ENCODE data around the gene FOXN1. TPM values are rescaled to one million over a fixed set of nuclear protein-coding genes. Genes with fewer than 3 reads are reported as not detected.

The FOXN1 gene
- total RNA-seq, 1 donor = not detected

DNA sequence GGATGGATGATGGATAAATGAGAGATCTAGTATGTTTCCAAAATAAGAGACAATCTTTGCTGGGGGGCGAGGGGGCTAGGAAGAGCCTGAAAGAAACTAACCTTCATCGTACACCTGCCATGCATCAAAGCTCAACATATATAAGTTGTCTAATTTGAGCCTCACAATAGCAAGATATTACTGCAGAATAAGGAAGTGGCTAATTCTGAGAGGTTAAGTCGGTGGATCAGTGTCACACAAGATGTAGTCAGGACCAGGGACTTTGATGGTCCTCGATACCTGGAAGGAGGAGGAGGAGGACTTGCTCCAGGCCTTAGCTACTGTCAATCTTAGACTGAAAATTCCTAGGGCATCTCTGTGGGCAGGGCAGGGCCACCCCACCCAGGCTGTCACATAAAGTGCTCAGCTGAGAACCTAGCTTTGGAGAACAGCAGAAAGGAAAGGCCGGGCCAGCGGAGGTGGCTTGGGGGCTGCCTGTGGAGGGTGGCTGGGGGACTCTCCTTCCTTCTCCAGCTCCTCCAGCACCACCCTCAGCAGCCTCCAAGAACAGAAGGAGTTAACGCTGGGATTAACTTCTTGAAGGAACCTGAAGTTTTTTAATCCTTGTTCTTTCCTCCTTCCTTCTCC lies 33.2 kb upstream of the FOXN1 start:
- Histone ChIP-seq H3K4me1 (ENCODE audit: insufficient read depth, low read length) (peaks cover 30% of the 10 kb centered on the region), H3K4me3 (ENCODE audit: low read length) (no peak overlapping the region), H3K27me3 (ENCODE audit: insufficient read depth, low read length) (no peaks in the 10 kb centered on the region)

DNA sequence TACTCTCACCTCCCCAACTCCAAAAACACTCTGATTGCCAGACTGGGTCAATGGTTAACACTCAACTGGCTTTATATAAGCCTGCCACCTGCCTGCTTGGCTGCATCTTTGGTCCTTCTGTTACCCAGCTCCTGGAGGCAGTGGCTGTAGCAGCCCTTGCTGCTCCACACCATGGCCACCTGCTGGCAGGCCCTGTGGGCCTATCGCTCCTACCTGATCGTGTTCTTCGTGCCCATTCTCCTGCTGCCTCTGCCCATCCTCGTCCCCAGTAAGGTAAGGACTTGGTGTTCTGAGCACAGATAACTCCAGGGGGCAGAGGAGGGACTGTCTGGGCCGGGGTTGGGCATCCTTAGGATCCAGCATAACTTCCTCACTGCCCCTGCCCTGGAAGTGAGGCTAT lies 32.6 kb upstream of the FOXN1 start, which contains the start of gene SLC13A2:
SLC13A2 (plus strand) TSS at position 103 of the 400 bp plus-strand sequence; CDS start at position 172, 69 bp downstream.
- peaks cover 25% of the 10 kb centered on the region for H3K4me1 ChIP-seq (ENCODE audit: insufficient read depth, low read length)
- H3K27me3 ChIP-seq (ENCODE audit: insufficient read depth, low read length) = no peaks in the 10 kb centered on the region
- no peak within 1 kb of the TSS for H3K4me3 ChIP-seq (ENCODE audit: low read length)
- H3K9me3 ChIP-seq (ENCODE audit: low read depth, low read length) = no peaks in the 10 kb centered on the region

More for the DNA sequence above, 33.2 kb upstream of the FOXN1 start:
- no peaks in the 10 kb centered on the region for H3K9me3 ChIP-seq (ENCODE audit: low read depth, low read length)

DNA sequence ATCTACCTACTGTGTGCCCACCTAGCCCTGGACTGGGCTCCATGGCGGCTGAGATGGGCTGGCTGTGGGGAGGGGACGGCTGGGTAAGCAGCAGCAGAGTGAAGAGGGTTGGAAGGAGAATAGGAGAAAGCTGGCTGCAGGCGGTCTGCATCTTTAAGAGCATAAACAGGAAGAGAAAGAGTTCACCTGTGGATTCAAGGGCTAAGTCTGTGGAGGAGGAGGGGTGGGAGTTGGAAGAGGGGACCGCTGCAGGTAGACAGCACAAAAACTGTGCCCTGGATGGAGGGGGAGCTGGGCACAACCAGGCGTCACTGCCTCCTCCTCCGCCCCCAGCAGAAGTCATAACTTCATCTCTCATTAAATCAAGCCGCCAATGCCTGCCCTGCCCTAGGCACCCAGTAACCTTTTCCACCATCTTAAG lies 32.0 kb upstream of the FOXN1 start:
- H3K4me1 ChIP-seq (ENCODE audit: insufficient read depth, low read length) = peaks cover 21% of the 10 kb centered on the region
- H3K9me3 ChIP-seq (ENCODE audit: low read depth, low read length) = no peaks in the 10 kb centered on the region
- no peaks in the 10 kb centered on the region for H3K27me3 ChIP-seq (ENCODE audit: insufficient read depth, low read length)
- no peak overlapping the region for H3K4me3 ChIP-seq (ENCODE audit: low read length)

DNA sequence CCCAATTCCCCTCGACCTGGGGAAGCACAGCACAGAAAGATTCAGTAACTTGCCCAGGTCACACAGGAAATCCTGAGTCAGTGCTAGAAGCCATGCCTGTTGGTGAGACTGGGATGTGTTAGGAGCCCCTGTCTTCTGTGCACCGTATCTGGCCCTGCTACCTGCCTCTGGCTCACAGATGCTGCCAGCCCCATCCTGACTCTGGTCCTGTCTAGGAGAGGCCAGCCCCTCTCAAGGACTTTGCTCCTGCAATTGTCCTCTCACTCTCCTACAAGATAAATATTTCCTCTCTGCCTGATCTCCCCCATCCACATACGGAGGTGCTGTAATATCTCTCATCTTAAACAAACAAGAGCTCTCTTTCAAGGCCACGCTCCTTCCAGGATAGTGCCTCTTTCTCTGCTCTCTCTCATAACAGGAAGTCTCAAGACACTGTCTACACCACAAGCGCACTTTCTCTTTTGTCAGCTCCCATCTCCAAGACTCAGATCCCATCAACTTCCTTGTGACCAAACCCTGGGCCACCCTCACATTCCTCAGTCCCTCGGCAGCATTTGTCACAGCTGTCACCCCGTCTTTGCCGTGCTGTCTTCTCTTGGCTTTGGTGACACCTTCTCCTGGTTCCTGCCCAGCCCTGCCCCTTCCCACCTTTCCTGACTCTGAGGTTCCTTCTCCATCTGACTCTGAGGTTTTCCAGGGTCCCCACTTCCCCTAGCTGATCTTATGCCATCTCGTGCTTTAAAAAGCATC lies 30.8 kb upstream of the FOXN1 start:
- H3K4me1 ChIP-seq (ENCODE audit: insufficient read depth, low read length) = peaks cover 17% of the 10 kb centered on the region
- H3K4me3 ChIP-seq (ENCODE audit: low read length) = no peak overlapping the region
- H3K9me3 ChIP-seq (ENCODE audit: low read depth, low read length) = no peaks in the 10 kb centered on the region
- H3K27me3 ChIP-seq (ENCODE audit: insufficient read depth, low read length) = no peaks in the 10 kb centered on the region

DNA sequence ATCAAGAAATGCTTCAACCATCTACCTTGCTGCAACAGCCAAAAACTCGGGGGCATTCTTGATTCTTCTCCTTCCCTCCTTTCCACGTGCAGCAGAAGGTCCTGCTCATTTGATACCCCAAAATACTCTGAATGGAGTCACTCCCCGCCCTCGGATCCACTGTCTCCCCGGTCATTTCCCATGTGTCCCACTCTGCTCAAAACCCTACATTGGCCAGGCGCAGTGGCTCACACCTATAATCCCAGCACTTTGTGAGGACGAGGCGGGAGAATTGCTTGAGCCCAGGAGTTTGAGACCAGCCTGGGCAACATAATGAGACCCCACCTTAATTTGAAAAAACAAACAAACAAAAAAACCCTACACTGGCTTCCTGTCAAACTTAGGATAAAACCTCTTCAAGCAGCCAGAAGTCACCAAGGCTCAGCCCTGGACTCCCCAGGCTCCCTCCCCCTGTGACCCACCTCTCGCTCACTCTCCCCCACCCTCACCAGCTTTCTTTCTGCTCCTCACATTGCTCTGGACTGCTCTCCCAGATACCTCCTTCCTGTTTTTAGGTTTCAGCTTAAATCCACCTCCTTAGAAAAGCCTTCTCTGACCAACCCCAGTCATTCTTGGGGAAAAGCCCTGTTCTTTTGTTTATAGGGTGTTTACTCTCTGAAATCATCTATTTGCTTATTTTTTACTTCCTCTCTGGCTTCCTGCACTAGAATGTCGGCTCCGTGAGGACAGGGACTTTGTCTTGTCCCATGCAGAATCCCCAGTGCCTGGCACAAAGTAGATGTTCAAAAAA lies 29.9 kb upstream of the FOXN1 start:
- H3K4me1 ChIP-seq (ENCODE audit: insufficient read depth, low read length) = peaks cover 11% of the 10 kb centered on the region
- H3K4me3 ChIP-seq (ENCODE audit: low read length) = no peak overlapping the region
- no peaks in the 10 kb centered on the region for H3K9me3 ChIP-seq (ENCODE audit: low read depth, low read length)
- H3K27me3 ChIP-seq (ENCODE audit: insufficient read depth, low read length) = no peaks in the 10 kb centered on the region

DNA sequence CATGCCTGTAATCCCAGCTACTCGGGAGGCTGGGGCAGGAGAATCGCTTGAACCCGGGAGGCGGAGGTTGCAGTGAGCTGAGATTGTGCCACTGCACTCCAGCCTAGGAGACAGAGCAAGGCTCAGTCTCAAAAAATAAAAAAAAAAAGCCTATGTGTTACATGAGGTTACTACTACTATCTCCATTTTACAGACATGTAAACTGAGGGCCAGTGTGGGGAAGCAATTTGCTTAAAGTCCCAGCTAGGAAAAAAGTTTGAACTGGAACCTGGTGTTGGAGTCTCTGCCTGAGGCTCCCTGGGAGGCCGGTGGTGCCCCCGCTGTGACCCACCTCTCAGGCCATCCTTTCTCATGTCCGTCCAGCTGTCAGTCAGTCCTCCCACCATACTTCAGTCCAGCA lies 28.2 kb upstream of the FOXN1 start:
- no peaks in the 10 kb centered on the region for H3K9me3 ChIP-seq (ENCODE audit: low read depth, low read length)
- no peak overlapping the region for H3K4me3 ChIP-seq (ENCODE audit: low read length)
- peaks cover 11% of the 10 kb centered on the region for H3K4me1 ChIP-seq (ENCODE audit: insufficient read depth, low read length)
- no peaks in the 10 kb centered on the region for H3K27me3 ChIP-seq (ENCODE audit: insufficient read depth, low read length)

DNA sequence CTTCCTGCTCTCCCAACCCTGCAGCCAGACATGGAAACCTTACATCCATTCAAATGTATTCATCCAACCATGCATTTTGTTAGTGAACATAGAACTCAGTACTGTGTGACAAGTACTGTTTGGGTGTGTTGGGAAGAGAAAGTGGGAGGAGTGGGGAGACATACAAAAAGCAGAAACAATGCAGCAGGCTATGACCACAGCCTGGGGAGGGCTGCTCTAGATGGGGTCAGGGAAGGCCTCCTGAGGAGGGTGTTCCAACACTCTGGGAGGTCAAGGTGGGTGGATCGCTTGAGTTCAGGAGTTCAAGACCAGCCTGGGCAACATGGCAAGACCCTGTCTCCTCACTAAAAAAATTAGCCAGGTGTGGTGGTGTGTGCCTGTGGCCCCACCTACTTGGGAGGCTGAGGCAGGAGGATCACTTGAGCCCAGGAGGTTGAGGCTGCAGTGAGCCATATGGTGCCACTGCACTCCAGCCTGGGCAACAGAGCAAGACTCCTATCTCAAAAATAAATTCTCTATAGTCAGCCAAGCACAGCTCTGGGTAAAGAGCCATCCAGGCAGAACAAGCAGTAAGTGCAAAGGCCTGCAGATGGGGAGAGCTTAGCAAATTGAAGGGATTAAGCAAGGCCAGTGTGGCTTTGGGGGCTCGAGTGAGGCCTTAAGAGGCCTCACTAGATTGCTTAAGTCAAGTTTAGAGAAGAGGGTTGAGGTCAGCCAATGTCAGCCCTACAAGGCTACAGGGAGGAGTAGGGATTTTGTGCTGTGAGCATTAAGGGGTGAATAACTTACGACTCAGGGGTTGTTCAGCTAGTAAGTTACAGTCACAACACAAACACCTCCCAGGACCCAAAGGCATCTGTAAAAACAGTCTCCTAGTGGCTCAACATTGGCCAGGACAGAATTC lies 27.2 kb upstream of the FOXN1 start:
- H3K27me3 ChIP-seq (ENCODE audit: insufficient read depth, low read length) = no peaks in the 10 kb centered on the region
- H3K9me3 ChIP-seq (ENCODE audit: low read depth, low read length) = no peaks in the 10 kb centered on the region
- H3K4me3 ChIP-seq (ENCODE audit: low read length) = no peak overlapping the region

DNA sequence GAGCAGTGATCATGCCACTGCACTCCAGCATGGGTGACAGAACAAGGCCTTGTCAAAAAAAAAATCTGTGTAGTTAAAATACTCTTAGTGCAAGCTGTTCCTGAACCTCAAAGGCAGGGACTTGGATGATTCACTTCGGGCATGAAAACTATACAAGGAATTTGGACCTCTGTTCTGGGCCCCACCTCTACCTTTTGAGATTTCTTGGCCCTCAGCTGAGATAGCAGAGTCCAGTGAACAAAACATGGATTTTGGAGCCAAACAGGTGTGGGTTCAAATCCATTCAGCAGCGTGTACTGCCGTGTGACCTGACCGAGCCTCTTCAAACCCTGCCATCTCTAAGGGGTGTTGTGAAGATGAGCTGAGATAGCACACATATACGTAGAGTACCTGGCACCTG lies 25.9 kb upstream of the FOXN1 start:
- no peaks in the 10 kb centered on the region for H3K9me3 ChIP-seq (ENCODE audit: low read depth, low read length)
- H3K27me3 ChIP-seq (ENCODE audit: insufficient read depth, low read length) = no peaks in the 10 kb centered on the region
- H3K4me1 ChIP-seq (ENCODE audit: insufficient read depth, low read length) = peaks cover 15% of the 10 kb centered on the region
- no peak overlapping the region for H3K4me3 ChIP-seq (ENCODE audit: low read length)

More for the DNA sequence above, 27.2 kb upstream of the FOXN1 start:
- H3K4me1 ChIP-seq (ENCODE audit: insufficient read depth, low read length) = peaks cover 11% of the 10 kb centered on the region

DNA sequence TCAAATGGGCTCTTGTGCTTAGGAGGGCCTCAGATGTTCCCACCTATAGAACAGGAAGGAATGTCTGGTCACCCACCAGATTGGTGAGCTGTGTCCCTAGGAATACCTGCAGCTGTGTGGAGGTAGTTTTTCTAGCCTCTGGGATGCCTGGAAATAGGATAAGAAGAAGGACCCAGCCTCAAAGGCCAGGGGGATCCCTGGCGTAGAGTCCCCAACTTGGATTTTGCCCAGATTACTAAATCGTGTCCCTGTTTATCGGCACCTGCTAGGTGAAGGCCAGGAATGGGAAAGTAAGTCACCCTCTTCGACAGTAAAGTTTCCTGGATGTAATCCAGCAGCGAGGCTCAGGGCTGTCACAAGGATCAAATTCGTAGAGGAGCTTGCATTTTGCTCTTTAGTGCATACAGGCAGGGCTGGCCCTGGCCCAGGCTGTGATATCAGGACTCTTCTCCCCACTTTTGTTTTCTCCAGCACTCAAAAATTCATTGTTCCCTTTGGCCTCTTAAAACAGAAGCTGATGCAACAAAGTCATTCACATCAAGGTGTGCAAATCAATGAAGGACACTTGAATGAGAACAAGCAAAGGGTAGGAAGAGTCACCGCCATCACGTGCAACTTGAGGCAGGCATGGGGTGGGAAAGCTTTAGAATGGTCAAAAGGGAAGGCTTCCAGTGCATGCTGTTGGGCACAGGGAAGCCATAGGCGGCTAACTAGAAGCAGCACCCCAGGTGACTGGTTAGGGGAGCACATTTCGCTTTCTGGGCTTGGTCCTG lies 25.2 kb upstream of the FOXN1 start:
- peaks cover 8% of the 10 kb centered on the region for H3K4me1 ChIP-seq (ENCODE audit: insufficient read depth, low read length)
- no peak overlapping the region for H3K4me3 ChIP-seq (ENCODE audit: low read length)
- H3K9me3 ChIP-seq (ENCODE audit: low read depth, low read length) = no peaks in the 10 kb centered on the region
- no peaks in the 10 kb centered on the region for H3K27me3 ChIP-seq (ENCODE audit: insufficient read depth, low read length)

DNA sequence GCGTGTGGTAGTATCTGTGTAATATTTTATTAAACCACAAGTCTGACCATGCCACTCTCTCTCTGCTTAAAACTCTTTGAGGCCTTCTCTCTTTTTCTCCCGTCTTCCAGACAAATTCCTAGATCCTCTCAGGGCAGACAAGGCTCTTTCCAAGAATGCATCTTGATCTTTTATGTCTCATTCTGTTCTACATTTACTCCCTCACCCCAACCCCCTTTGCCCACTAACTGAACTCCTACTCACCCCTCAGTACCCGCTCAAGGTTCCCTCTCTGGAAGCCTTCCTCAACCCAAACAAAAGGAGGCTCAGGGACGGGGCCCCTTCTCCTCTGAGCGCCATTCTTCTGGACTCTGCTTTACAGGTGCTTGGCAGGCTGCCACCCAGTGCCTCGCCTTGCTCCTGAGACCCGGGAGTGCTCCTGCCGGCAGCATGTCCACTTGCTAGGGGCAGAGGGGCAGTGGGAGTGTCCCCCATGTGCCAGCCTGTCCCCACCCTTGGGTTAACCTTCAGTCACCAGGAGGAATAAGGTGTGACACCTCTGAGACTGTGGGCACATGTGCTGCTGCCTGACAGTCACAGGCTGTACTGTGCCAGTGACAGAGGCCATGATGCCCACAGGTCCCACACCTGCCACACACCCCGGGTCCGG lies 23.5 kb upstream of the FOXN1 start:
- Histone ChIP-seq H3K27me3 (ENCODE audit: insufficient read depth, low read length) (no peaks in the 10 kb centered on the region), H3K4me1 (ENCODE audit: insufficient read depth, low read length) (peaks cover 8% of the 10 kb centered on the region), H3K9me3 (ENCODE audit: low read depth, low read length) (no peaks in the 10 kb centered on the region), H3K4me3 (ENCODE audit: low read length) (no peak overlapping the region)

DNA sequence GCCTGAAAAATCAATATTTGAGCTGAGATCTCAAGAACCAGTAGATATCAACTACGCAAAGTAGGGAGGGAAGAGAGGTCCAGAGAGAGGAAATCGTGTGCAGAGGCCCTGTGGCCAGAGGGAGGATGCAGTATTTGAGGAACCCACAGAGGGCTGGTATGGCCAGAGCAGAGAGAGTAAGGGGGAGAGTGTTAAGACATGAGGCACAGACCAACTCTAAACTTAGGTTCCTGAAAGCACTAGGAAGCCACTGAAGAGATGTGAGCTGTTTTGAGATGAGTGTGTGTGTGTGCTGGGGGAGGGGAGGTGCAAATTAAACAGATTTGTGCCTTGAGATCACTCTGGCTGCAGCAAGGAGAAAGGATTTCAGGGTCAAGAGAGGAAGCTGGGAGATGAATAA lies 21.9 kb upstream of the FOXN1 start:
- Histone ChIP-seq H3K4me3 (ENCODE audit: low read length) (no peak overlapping the region), H3K9me3 (ENCODE audit: low read depth, low read length) (no peaks in the 10 kb centered on the region), H3K27me3 (ENCODE audit: insufficient read depth, low read length) (no peaks in the 10 kb centered on the region), H3K4me1 (ENCODE audit: insufficient read depth, low read length) (peaks cover 8% of the 10 kb centered on the region)

DNA sequence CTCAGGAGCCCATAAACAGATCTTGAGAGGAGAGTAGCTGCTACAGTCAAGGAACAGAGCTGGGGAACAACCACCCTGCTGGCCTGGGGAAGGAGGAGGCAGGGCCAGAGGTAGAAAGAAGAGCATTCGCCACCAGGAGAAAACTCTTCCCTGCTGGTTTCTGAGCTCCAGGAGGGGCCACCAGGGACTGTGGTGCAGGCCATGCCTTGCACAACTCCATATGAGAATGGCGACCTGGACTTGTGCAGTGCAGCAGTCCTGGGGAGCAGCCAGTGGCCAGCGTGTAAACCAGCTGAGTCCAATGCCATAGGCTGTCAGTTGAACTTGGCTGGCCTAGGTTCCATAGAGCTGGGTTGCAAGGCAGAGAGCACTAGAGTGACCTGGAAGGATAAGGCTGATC lies 21.1 kb upstream of the FOXN1 start:
- Histone ChIP-seq H3K9me3 (ENCODE audit: low read depth, low read length) (no peaks in the 10 kb centered on the region), H3K4me1 (ENCODE audit: insufficient read depth, low read length) (peaks cover 8% of the 10 kb centered on the region), H3K27me3 (ENCODE audit: insufficient read depth, low read length) (no peaks in the 10 kb centered on the region), H3K4me3 (ENCODE audit: low read length) (no peak overlapping the region)

DNA sequence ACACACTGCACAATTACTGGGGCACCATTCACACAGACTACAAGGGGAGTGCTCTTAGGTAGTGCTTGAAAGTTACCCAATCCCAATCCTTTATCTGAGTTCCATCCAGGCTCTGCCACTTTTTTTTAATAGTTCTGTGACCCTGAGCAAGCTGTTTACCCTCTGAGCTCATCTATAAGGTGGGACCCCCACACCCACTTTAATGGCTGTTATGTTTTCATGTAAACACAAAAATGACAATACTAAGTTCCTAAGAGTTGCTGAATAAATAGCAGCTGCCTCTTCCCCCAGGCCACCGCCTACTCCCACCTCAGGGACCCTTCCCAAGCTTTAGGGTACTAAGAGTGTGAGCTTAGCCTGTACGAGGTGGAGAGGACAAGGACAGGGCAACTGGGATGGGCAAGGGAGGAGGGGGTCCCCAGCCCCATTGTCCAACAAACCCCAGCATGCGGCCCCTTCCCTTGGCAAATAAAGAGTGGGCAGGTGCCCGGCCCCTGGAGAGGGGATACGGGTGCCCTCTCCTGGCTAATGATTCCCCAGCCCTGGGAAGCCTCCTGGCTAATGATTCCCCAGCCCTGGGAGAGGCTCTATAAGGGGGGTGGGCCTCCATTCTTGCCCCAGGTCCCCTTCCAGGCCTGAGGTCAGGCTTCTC lies 18.1 kb upstream of the FOXN1 start:
- Histone ChIP-seq H3K4me3 (ENCODE audit: low read length) (no peak overlapping the region), H3K4me1 (ENCODE audit: insufficient read depth, low read length) (peaks cover 8% of the 10 kb centered on the region), H3K27me3 (ENCODE audit: insufficient read depth, low read length) (no peaks in the 10 kb centered on the region), H3K9me3 (ENCODE audit: low read depth, low read length) (no peaks in the 10 kb centered on the region)

Data from mononuclear cell (primary cell).